Spinal cord (tissue), 10 donors: ENCODE data around the gene GMPPB. TPM values are rescaled to one million over a fixed set of nuclear protein-coding genes. Genes with fewer than 3 reads are reported as not detected.
A peak's percentile ranks its signal among the peaks of the same experiment; 100 is the strongest.
"Not testable (repeated sequence)": the region's sequence is repeated elsewhere in the genome, so short reads cannot be mapped to it uniquely, and the experiment has no call there.

Experiments used
- DNase-seq, 6 donors: peaks; one replicate each; pipeline versions ENCODE4 v3.0.0 to v3.0.0-alpha.2; 2013 to 2015; ENCODE audit warnings: low spot score in 6 of 6, low read depth in 4 of 6
- H3K27ac ChIP-seq: one replicate; pipeline ENCODE4 v1.5.1; 2013; ENCODE audit warnings: low read depth, low read length, control low read depth
- H3K27me3 ChIP-seq: one replicate; pipeline ENCODE4 v1.6.1; 2013; ENCODE audit warnings: low read length; ENCODE audit not compliant: control insufficient read depth, insufficient read depth
- H3K36me3 ChIP-seq: one replicate; pipeline ENCODE4 v1.6.1; 2013; ENCODE audit warnings: low read length; ENCODE audit not compliant: control insufficient read depth, insufficient read depth
- H3K4me1 ChIP-seq: one replicate; pipeline ENCODE4 v1.6.1; 2013; ENCODE audit warnings: low read length; ENCODE audit not compliant: control insufficient read depth, insufficient read depth
- H3K4me3 ChIP-seq: one replicate; pipeline ENCODE4 v1.5.1; 2013; ENCODE audit warnings: low read depth, low read length, control low read depth
- H3K9me3 ChIP-seq: one replicate; pipeline ENCODE4 v1.6.1; 2013; ENCODE audit warnings: low read length; ENCODE audit not compliant: control insufficient read depth, insufficient read depth
- WGBS: methylation state at CpG from one replicate; pipeline ENCODE4 v1.1.5; 2013; ENCODE audit warnings: missing lambda C conversion rate; ENCODE audit not compliant: insufficient coverage; 5-methylcytosine and 5-hydroxymethylcytosine counted together
- polyA plus RNA-seq, 2 donors: library from polyadenylated mRNA; unstranded; fragments of 120-200 nt; gene quantifications; one replicate each; pipeline ENCODE4 v1.2.1, GENCODE V29; 2013; ENCODE audit not compliant: insufficient read length in 2 of 2
- total RNA-seq, 2 donors: library from RNA; depleted of rRNA in 1 of 2; stranded (reverse); fragments of 120-200 nt in 1 of 2; fragments of >200 nt in 1 of 2; gene quantifications; one replicate each; pipeline versions ENCODE4 v1.2.3 to v1.2.4, GENCODE V29; 2013 to 2014
- donor health status: healthy.

Gene GMPPB
- total and polyA plus RNA-seq, 4 donors: 9.7 to 22.3 (median 18.6) TPM

DNA sequence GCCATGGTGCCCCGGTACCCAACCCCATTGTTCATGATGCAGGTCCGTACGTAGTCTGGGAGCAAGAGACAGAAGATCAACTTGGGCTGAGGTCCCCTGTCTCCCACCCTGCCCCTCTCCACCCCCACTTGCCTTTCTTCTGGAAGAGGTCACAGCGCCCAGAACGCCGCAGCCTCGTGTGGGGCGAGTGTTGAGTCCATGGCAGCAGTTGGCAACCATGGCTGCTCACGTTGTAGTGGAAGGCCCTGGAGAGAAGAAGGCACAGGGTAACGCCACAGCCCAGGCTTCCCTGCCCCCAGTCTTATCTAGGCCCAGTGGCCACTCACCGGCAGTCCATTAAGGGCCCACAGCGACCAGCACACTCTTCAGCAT lies 36.3 kb downstream of the GMPPB start:
- not testable (repeated sequence) for DNase-seq, H3K4me3 ChIP-seq, H3K27me3 ChIP-seq, H3K27ac ChIP-seq, H3K9me3 ChIP-seq
- peaks cover 30% of the 10 kb centered on the region for H3K36me3 ChIP-seq
- peaks cover 51% of the 10 kb centered on the region for H3K4me1 ChIP-seq
- 89% methylated on average over 9 of the region's 12 CpGs for WGBS

DNA sequence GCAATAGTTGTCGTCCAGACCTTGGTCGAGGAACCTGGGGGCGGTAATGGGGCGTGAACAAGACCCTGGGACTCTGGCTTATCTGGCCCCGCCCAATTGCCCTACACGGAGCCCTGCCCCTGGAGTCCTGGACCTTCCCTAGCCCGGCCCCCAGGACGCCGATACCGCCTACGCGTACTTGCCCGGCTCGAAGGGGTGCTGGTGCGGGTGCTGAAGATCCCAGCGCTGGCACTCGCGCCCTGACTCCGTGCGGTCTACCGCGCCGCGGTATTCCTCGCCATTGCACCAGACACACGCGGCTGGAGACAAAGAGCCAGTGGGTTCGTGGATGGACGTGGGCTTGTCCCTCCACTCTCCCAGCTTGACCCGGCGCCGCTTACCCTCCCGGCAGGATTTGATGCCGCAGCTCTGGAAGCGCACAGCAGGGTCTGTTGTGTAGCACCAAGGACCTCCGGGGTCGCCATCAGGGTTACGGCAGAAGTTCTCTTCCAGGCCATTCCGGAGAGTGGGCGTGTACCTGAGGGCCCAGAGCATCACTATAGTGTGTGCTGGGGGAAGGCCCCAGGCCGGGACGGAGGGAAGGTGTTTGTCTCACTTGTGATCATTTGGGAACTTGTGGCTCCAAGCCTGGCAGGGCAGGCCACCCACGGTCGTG lies 36.9 kb downstream of the GMPPB start:
- not testable (repeated sequence) for H3K9me3 ChIP-seq, H3K27ac ChIP-seq, H3K27me3 ChIP-seq
- Histone ChIP-seq H3K36me3 (peaks cover 35% of the 10 kb centered on the region), H3K4me3 (peak overlapping the region; percentile 33), H3K4me1 (peaks cover 51% of the 10 kb centered on the region)
- peak in 2 of 6 donors; percentile 54 to 77 for DNase-seq
- WGBS: 7% methylated on average over 41 of the region's 44 CpGs

- not testable (repeated sequence) for H3K27ac ChIP-seq, H3K9me3 ChIP-seq, H3K27me3 ChIP-seq
- 2% methylated on average over 16 of the region's 29 CpGs for WGBS
- Histone ChIP-seq H3K4me1 (peaks cover 48% of the 10 kb centered on the region), H3K36me3 (peaks cover 40% of the 10 kb centered on the region), H3K4me3 (peak overlapping the region; percentile 33)
- peak in 1 of 6 donors; percentile 18 for DNase-seq
These were observed 37.4 kb downstream of the GMPPB start for GRCh38 chr3:49686346-49686745.

GRCh38 chr3:49685846-49686245 lies 37.9 kb downstream of the GMPPB start:
- H3K4me3 ChIP-seq, H3K27me3 ChIP-seq, DNase-seq, H3K27ac ChIP-seq, H3K9me3 ChIP-seq: not testable (repeated sequence)
- WGBS: 13% methylated on average over 30 of the region's 36 CpGs
- H3K36me3 ChIP-seq: peaks cover 42% of the 10 kb centered on the region
- peaks cover 43% of the 10 kb centered on the region for H3K4me1 ChIP-seq

DNA sequence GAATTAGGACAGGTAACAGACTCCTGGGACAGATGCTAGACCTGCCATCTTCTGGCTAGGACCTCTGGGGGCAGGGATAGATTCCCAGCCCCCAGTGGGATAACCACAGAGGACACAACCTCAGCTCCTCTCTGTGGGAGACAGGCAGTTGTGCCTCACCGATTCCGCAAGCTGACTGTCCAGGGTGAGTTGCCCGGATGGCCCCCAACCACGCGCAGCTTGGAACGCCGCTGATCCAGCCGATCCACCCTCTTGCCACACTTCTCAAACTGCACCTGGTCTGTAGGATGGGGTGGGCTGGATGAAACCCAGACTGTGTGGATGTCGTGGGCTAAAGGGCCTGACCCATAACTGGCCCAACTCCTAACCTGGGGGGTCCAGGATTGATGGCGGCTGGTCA lies 38.6 kb downstream of the GMPPB start:
- Histone ChIP-seq H3K36me3 (peaks cover 50% of the 10 kb centered on the region), H3K4me1 (peaks cover 36% of the 10 kb centered on the region)
- not testable (repeated sequence) for H3K27ac ChIP-seq, DNase-seq, H3K9me3 ChIP-seq, H3K4me3 ChIP-seq, H3K27me3 ChIP-seq
- WGBS: 92% methylated on average over 4 of the region's 10 CpGs

- H3K36me3 ChIP-seq: peaks cover 56% of the 10 kb centered on the region
- not testable (repeated sequence) for H3K27ac ChIP-seq, DNase-seq, H3K9me3 ChIP-seq, H3K27me3 ChIP-seq, H3K4me3 ChIP-seq
- peaks cover 33% of the 10 kb centered on the region for H3K4me1 ChIP-seq
- WGBS: 91% methylated on average over 1 of the region's 2 CpGs
These were observed 39.3 kb downstream of the GMPPB start for GRCh38 chr3:49684453-49684852.

- Histone ChIP-seq H3K4me3 (no peak overlapping the region), H3K27me3 (no peaks in the 10 kb centered on the region), H3K9me3 (no peaks in the 10 kb centered on the region), H3K4me1 (peaks cover 21% of the 10 kb centered on the region), H3K36me3 (peaks cover 69% of the 10 kb centered on the region), H3K27ac (no peak overlapping the region)
- WGBS: 94% methylated on average over 2 of the region's 6 CpGs
- no peak for DNase-seq
These were observed 40.6 kb downstream of the GMPPB start for GRCh38 chr3:49683162-49683561.

GRCh38 chr3:49681543-49681942 lies 42.2 kb downstream of the GMPPB start:
- H3K27ac ChIP-seq: no peak overlapping the region
- peaks cover 85% of the 10 kb centered on the region for H3K36me3 ChIP-seq

DNA sequence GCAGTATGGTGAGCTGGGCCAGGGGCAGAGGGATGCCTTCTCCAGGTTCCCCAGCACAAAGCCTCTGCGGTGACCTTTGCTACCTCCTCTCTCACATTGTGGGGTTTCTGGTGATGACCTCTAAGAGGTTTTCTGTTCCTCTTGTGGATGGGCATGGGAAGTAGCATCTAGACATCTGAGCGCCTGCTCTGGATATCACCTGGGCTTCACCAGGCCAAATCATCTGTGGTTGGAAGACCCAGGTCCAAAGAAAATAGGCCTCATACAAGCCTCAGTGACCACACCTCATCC lies 42.6 kb downstream of the GMPPB start:
- peaks cover 10% of the 10 kb centered on the region for H3K4me1 ChIP-seq
- no peaks in the 10 kb centered on the region for H3K27me3 ChIP-seq
- H3K36me3 ChIP-seq: peaks cover 89% of the 10 kb centered on the region
- 80% methylated on average over 1 of the region's 2 CpGs for WGBS
- no peak overlapping the region for H3K27ac ChIP-seq
- no peaks in the 10 kb centered on the region for H3K9me3 ChIP-seq
- no peak for DNase-seq
- H3K4me3 ChIP-seq: no peak overlapping the region

More at GRCh38 chr3:49681543-49681942, 42.2 kb downstream of the GMPPB start:
- no peak for DNase-seq
- Histone ChIP-seq H3K4me3 (no peak overlapping the region), H3K4me1 (peaks cover 10% of the 10 kb centered on the region), H3K27me3 (no peaks in the 10 kb centered on the region), H3K9me3 (no peaks in the 10 kb centered on the region)
- WGBS: 85% methylated on average over 4 of the region's 4 CpGs

- Histone ChIP-seq H3K27me3 (no peaks in the 10 kb centered on the region), H3K4me1 (peaks cover 12% of the 10 kb centered on the region), H3K36me3 (peaks cover 94% of the 10 kb centered on the region), H3K9me3 (no peaks in the 10 kb centered on the region), H3K27ac (no peak overlapping the region), H3K4me3 (no peak overlapping the region)
- 89% methylated on average over 7 of the region's 7 CpGs for WGBS
- no peak for DNase-seq
These were observed 43.1 kb downstream of the GMPPB start for GRCh38 chr3:49680493-49681231.
